Activated CD8-positive, alpha-beta T cell treated with anti-CD3 and anti-CD28 coated beads for 36 hours (primary cell): ENCODE results near the gene PON2. TPM values are rescaled to one million over a fixed set of nuclear protein-coding genes. Genes with fewer than 3 reads are reported as not detected.

ENCODE experiments used
- ATAC-seq: fragments of 200-7000 bp; cut with Tn5 transposase; one replicate; pipeline ENCODE4 v1.10.0; 2021; ENCODE audit warnings: mild to moderate bottlenecking, moderate library complexity
- CTCF ChIA-PET: fragments of 350-600 bp; sonication (Branson Sonifier 250); formaldehyde crosslinking; loops from one replicate; lab custom pipeline; 2021; ENCODE audit warnings: antibody characterized with exemption; lab: Charles Lee
- POLR2A ChIA-PET: fragments of 350-600 bp; sonication (Branson Sonifier 250); formaldehyde crosslinking; loops from one replicate; lab custom pipeline; 2021; ENCODE audit warnings: antibody characterized with exemption; lab: Charles Lee
- DNase-seq: peaks from one replicate; pipeline ENCODE4 v3.0.0-alpha.2; 2020
- H3K27ac Mint-ChIP-seq: one replicate; pipeline ENCODE4 v1.8.0; 2021; ENCODE audit warnings: mild to moderate bottlenecking, mixed read lengths
- H3K27me3 Mint-ChIP-seq: one replicate; pipeline ENCODE4 v1.8.0; 2021; ENCODE audit warnings: mixed read lengths
- H3K36me3 Mint-ChIP-seq: one replicate; pipeline ENCODE4 v1.8.0; 2021; ENCODE audit warnings: low read depth, mixed read lengths
- H3K4me1 Mint-ChIP-seq: one replicate; pipeline ENCODE4 v1.8.0; 2021; ENCODE audit warnings: low read depth, mixed read lengths
- H3K4me3 Mint-ChIP-seq: one replicate; pipeline ENCODE4 v1.8.0; 2021; ENCODE audit warnings: mild to moderate bottlenecking, moderate library complexity, mixed read lengths
- H3K9me3 Mint-ChIP-seq: one replicate; pipeline ENCODE4 v1.8.0; 2021; ENCODE audit warnings: mixed read lengths
- CTCF ChIP-seq: fragments of 200-600 bp; IDR thresholded peaks from one replicate; pipeline ENCODE4 v1.8.0; 2022; ENCODE audit warnings: antibody characterized with exemption, mild to moderate bottlenecking
- intact Hi-C: fragments of 100-400 bp; cut with micrococcal nuclease; formaldehyde crosslinking; loops from one replicate; pipeline ENCODE4 v1.10.0; 2022
- total RNA-seq, 2 experiments: library from RNA; stranded (reverse); gene quantifications; one replicate each; pipeline ENCODE4 v1.2.3, GENCODE V29; 2021

The PON2 gene
- total RNA-seq, 2 experiments from 2014 or later = 3.5 to 3.7 TPM

- peaks cover 9% of the 10 kb centered on the region for H3K4me1 Mint-ChIP-seq
- no peaks in the 10 kb centered on the region for H3K36me3 Mint-ChIP-seq
- H3K27me3 Mint-ChIP-seq = no peaks in the 10 kb centered on the region
- ChIA-PET CTCF (interaction anchor here (0.6 to 1.4 kb wide), 2 partner anchors 42 to 777 kb away, joined by 3 read pairs; no protein-coding TSS in a partner anchor), POLR2A (interaction anchor here (0.6 kb wide), 1 partner anchor 14 kb away, joined by 3 read pairs; no protein-coding TSS in a partner anchor)
- DNase-seq (no peak), ATAC-seq (no peak)
- no peak for TF ChIP-seq CTCF
- intact Hi-C loops = no loop called here
- H3K9me3 Mint-ChIP-seq = no peaks in the 10 kb centered on the region
- H3K4me3 Mint-ChIP-seq = peak overlapping the region; percentile 66
- H3K27ac Mint-ChIP-seq = peak overlapping the region; percentile 23
Observed at GRCh38 chr7:95433952-95434556, 774 bp downstream of the PON2 start.

DNA sequence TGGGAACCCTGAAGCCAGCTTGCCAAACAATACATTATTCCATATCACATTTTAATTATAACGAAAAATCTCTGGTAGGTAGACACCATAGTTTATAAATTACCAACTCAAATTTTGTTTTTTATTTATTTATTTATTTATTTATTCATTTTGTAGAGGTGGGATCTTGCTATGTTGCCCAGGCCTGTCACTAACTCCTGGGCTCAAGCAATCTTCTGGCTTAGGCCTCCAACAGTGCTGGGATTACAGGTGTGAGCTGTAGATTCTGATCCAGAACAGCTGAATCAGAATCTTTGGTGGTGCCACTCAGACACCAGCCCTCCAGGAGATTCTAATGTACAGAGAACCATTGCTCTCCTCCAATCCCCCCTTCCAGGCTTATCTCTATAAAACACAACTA, 1.7 kb downstream of the PON2 start:
- H3K27me3 Mint-ChIP-seq = no peaks in the 10 kb centered on the region
- intact Hi-C loops = no loop called here
- TF ChIP-seq CTCF = no peak
- no peak for ATAC-seq
- H3K36me3 Mint-ChIP-seq = no peaks in the 10 kb centered on the region
- no peak overlapping the region for H3K27ac Mint-ChIP-seq
- DNase-seq = no peak
- no peak overlapping the region for H3K4me3 Mint-ChIP-seq
- ChIA-PET POLR2A (no interaction called here), CTCF (interaction anchor here (1.0 to 1.1 kb wide), 2 partner anchors 19 to 37 kb away, joined by 4 read pairs; partner anchors contain the start of gene PON3)
- no peaks in the 10 kb centered on the region for H3K9me3 Mint-ChIP-seq
- H3K4me1 Mint-ChIP-seq = peaks cover 9% of the 10 kb centered on the region

DNA sequence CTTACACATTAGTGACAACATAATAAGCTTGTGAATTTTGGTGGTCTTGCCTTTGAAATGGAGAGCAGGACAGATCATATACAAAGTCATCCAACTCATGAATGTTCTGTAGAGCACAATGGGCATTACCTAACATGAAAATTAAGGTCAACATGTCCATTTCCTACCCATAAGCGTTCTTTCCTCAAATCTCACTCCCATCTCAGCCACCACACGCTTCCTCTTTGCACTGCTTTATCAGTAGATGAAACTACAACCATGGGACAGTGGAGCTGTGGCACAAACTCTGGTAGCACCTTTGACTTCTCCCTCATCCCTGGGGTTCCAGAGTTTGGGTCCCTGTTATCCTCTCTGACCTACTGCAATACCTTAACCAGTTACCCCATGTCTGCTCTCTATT, 2.2 kb downstream of the PON2 start:
- H3K9me3 Mint-ChIP-seq = no peaks in the 10 kb centered on the region
- no peaks in the 10 kb centered on the region for H3K36me3 Mint-ChIP-seq
- no peak overlapping the region for H3K4me3 Mint-ChIP-seq
- ChIA-PET POLR2A (no interaction called here), CTCF (interaction anchor here (1.0 to 1.1 kb wide), 2 partner anchors 19 to 37 kb away, joined by 4 read pairs; partner anchors contain the start of gene PON3)
- no peak overlapping the region for H3K27ac Mint-ChIP-seq
- DNase-seq (no peak), ATAC-seq (no peak)
- peaks cover 9% of the 10 kb centered on the region for H3K4me1 Mint-ChIP-seq
- intact Hi-C loops = no loop called here
- H3K27me3 Mint-ChIP-seq = no peaks in the 10 kb centered on the region
- TF ChIP-seq CTCF = no peak

- CTCF ChIA-PET = no interaction called here
- intact Hi-C loops = no loop called here
- TF ChIP-seq CTCF = no peak
- DNase-seq = no peak
- no peak overlapping the region for H3K4me3 Mint-ChIP-seq
- H3K4me1 Mint-ChIP-seq = peaks cover 9% of the 10 kb centered on the region
- H3K9me3 Mint-ChIP-seq = no peaks in the 10 kb centered on the region
- H3K36me3 Mint-ChIP-seq = no peaks in the 10 kb centered on the region
- H3K27ac Mint-ChIP-seq = no peak overlapping the region
- H3K27me3 Mint-ChIP-seq = no peaks in the 10 kb centered on the region
- POLR2A ChIA-PET = no interaction called here
- ATAC-seq = no peak
Observed at GRCh38 chr7:95430864-95431263, 4.0 kb downstream of the PON2 start.

DNA sequence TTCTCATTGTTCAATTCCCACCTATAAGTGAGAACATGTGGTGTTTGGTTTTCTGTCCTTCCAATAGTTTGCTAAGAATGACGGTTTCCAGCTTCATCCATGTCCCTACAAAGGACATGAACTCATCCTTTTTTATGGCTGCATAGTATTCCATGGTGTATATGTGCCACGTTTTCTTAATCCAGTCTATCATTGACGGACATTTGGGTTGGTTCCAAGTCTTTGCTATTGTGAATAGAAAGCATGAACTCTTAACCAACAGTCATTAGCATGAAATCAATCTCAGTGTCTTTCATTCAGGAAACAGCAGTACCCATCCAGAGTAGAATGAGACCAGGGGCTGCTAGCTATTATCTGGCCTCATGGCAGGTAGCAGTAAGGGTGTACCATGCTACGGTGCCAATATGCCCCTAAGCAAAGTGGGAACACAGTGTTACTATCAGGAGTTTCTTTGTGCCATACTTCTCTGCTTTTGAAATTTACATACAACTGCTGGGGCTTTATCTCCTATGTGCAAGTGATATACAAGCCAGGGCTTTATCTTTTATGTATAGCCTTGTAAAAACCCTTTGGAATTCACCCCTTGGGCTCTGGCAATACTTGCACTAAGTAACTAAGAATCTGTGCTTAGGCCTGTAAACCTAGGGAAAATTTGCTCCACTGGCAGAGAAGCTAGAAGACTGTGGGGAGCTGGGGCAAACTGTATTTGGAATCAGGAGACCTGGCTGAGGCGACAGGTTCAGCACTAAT, 5.4 kb downstream of the PON2 start:
- no peaks in the 10 kb centered on the region for H3K9me3 Mint-ChIP-seq
- H3K4me3 Mint-ChIP-seq = no peak overlapping the region
- no peak for DNase-seq
- no peak for ATAC-seq
- H3K27me3 Mint-ChIP-seq = no peaks in the 10 kb centered on the region
- no peak overlapping the region for H3K27ac Mint-ChIP-seq
- no peaks in the 10 kb centered on the region for H3K36me3 Mint-ChIP-seq
- ChIA-PET CTCF (no interaction called here), POLR2A (interaction anchor here (1.1 kb wide), 1 partner anchor 23 kb away, joined by 3 read pairs; no protein-coding TSS in a partner anchor)
- intact Hi-C loops = no loop called here
- no peak for TF ChIP-seq CTCF
- peaks cover 3% of the 10 kb centered on the region for H3K4me1 Mint-ChIP-seq
